Testis (tissue), 2 donors: Measurements from ENCODE around the gene TNRC6C.

ENCODE experiments used
- POLR2A ChIP-seq: fragments of 450-650 bp; IDR thresholded peaks from one replicate; pipeline ENCODE4 v1.6.1; 2017; ENCODE audit warnings: antibody characterized with exemption, mild to moderate bottlenecking, moderate library complexity
- TF ChIP-seq, protein P1 (sequence below), 3 experiments: fragments of 450-650 bp in 2 of 3; fragments of 200-600 bp in 1 of 3; sonication (generic) in 1 of 3; IDR thresholded peaks; one replicate each; pipeline ENCODE4 v1.5.1; 2016 to 2019; ENCODE audit warnings: antibody characterized with exemption in 3 of 3, mild to moderate bottlenecking in 2 of 3, moderate library complexity in 1 of 3

GRCh38 chr17:77919276-77919675 is 39.2 kb upstream of the TNRC6C start:
- TF ChIP-seq POLR2A, result no peak
- TF ChIP-seq, protein P1, sequence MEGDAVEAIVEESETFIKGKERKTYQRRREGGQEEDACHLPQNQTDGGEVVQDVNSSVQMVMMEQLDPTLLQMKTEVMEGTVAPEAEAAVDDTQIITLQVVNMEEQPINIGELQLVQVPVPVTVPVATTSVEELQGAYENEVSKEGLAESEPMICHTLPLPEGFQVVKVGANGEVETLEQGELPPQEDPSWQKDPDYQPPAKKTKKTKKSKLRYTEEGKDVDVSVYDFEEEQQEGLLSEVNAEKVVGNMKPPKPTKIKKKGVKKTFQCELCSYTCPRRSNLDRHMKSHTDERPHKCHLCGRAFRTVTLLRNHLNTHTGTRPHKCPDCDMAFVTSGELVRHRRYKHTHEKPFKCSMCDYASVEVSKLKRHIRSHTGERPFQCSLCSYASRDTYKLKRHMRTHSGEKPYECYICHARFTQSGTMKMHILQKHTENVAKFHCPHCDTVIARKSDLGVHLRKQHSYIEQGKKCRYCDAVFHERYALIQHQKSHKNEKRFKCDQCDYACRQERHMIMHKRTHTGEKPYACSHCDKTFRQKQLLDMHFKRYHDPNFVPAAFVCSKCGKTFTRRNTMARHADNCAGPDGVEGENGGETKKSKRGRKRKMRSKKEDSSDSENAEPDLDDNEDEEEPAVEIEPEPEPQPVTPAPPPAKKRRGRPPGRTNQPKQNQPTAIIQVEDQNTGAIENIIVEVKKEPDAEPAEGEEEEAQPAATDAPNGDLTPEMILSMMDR (IDR thresholded peaks at IDR 0.05), result no peak
